K562 (cell line): ENCODE measurements around the gene PRAME. TPM values are rescaled to one million over a fixed set of nuclear protein-coding genes. Genes with fewer than 3 reads are reported as not detected.
A peak's percentile ranks its signal among the peaks of the same experiment; 100 is the strongest.

Experiments used
- ATF4 ChIP-seq: fragments of 450-650 bp; formaldehyde crosslinking; IDR thresholded peaks from 2 replicates; pipeline ENCODE4 v1.4.0; 2022; ENCODE audit warnings: mild to moderate bottlenecking, moderate library complexity
- CBX3 ChIP-seq, 2 experiments: IDR thresholded peaks; 1 replicate in 1 of 2; 2 replicates in 1 of 2; pipeline ENCODE4 v1.6.1; 2012; ENCODE audit warnings: inconsistent platforms in 2 of 2, low read length in 2 of 2, borderline replicate concordance in 1 of 2, control low read depth in 1 of 2
- CHD2 ChIP-seq: IDR thresholded peaks from 2 replicates; pipeline ENCODE4 v1.6.1; 2011; ENCODE audit warnings: low read depth, low read length
- DPF2 ChIP-seq: fragments of 450-650 bp; IDR thresholded peaks from 2 replicates; pipeline ENCODE4 v1.6.1; 2016
- E4F1 ChIP-seq: fragments of 250-450 bp; sonication (Bioruptor Pico); IDR thresholded peaks from 2 replicates; pipeline ENCODE4 v1.5.0; 2021; ENCODE audit warnings: mild to moderate bottlenecking, borderline replicate concordance
- FOXM1 ChIP-seq, 2 experiments: fragments of 450-650 bp in 1 of 2; sonication (generic) in 1 of 2; formaldehyde crosslinking in 1 of 2; IDR thresholded peaks; 2 replicates each; pipeline versions ENCODE4 v1.6.1 to v1.9.0; 2017 to 2022; ENCODE audit warnings: low read depth in 2 of 2, mild to moderate bottlenecking in 2 of 2, missing genetic modification reagents in 1 of 2, moderate library complexity in 1 of 2
- GMEB1 ChIP-seq: fragments of 250-450 bp; sonication (Bioruptor Pico); IDR thresholded peaks from 2 replicates; pipeline ENCODE4 v1.4.0; 2020; ENCODE audit warnings: mild to moderate bottlenecking
- GTF2F1 ChIP-seq: IDR thresholded peaks from 2 replicates; pipeline ENCODE4 v1.6.1; 2011; ENCODE audit warnings: low read depth, low read length, improper control_type of control experiment
- HBP1 ChIP-seq: fragments of 450-650 bp; formaldehyde crosslinking; IDR thresholded peaks from 2 replicates; pipeline ENCODE4 v1.4.0; 2022; ENCODE audit warnings: missing genetic modification characterization
- MCM2 ChIP-seq: fragments of 450-650 bp; IDR thresholded peaks from 2 replicates; pipeline ENCODE4 v1.6.1; 2017; ENCODE audit warnings: low read depth, mild to moderate bottlenecking
- PHTF2 ChIP-seq: fragments of 250-450 bp; sonication (Bioruptor Pico); IDR thresholded peaks from 2 replicates; pipeline ENCODE4 v1.5.0; 2021; ENCODE audit warnings: mild to moderate bottlenecking
- RFX7 ChIP-seq: fragments of 250-450 bp; sonication (Bioruptor Pico); IDR thresholded peaks from 2 replicates; pipeline ENCODE4 v1.5.1; 2021; ENCODE audit warnings: mild to moderate bottlenecking
- SIN3B ChIP-seq: fragments of 450-650 bp; IDR thresholded peaks from 2 replicates; pipeline ENCODE4 v1.6.1; 2017; ENCODE audit warnings: low read depth, mild to moderate bottlenecking, moderate library complexity
- SMAD3 ChIP-seq: fragments of 450-650 bp; formaldehyde crosslinking; conservative IDR thresholded peaks from 2 replicates; pipeline ENCODE4 v1.4.0; 2020; ENCODE audit warnings: mild to moderate bottlenecking
- SRSF3 ChIP-seq: fragments of 200-400 bp; formaldehyde crosslinking; IDR thresholded peaks from 2 replicates; pipeline ENCODE4 v1.6.1; 2016; ENCODE audit warnings: mild to moderate bottlenecking, low read length, moderate library complexity; ENCODE audit not compliant: insufficient read depth
- ZBED1 ChIP-seq: IDR thresholded peaks from 2 replicates; pipeline ENCODE4 v1.6.1; 2014
- ZBTB9 ChIP-seq: fragments of 450-650 bp; formaldehyde crosslinking; IDR thresholded peaks from 2 replicates; pipeline ENCODE4 v1.4.0; 2020; ENCODE audit warnings: mild to moderate bottlenecking, moderate library complexity
- ZNF696 ChIP-seq: fragments of 250-450 bp; sonication (Bioruptor Pico); conservative IDR thresholded peaks from 2 replicates; pipeline ENCODE4 v1.4.0; 2020; ENCODE audit warnings: mild to moderate bottlenecking, moderate library complexity
- ZNF764 ChIP-seq: fragments of 250-450 bp; sonication (Bioruptor Pico); IDR thresholded peaks from 2 replicates; pipeline ENCODE4 v1.4.0; 2020; ENCODE audit warnings: low read depth, mild to moderate bottlenecking, moderate library complexity
- polyA plus RNA-seq, 8 experiments: library from polyadenylated mRNA; depleted of rRNA in 4 of 8; stranded (reverse) in 5 of 8; unstranded in 3 of 8; fragments of >200 nt; fragmentation: Nextera tagmentation in 2 of 8; fragmentation: Illumina TruSeq in 1 of 8; extraction: Ambion mirVana in 2 of 8; extraction: Trizol in 1 of 8; gene quantifications; 2 replicates each; pipeline versions ENCODE4 v1.2.1 to v1.2.3, GENCODE V29; 2011 to 2014; ENCODE audit warnings: inconsistent platforms in 1 of 8, missing spikeins in 1 of 8
- total RNA-seq, 7 experiments: library from RNA; depleted of rRNA in 6 of 7; stranded (reverse); fragments of >200 nt in 6 of 7; fragmentation: Illumina TruSeq in 2 of 7; extraction: Trizol in 2 of 7; gene quantifications; 2 replicates each; pipeline versions ENCODE4 v1.2.1 to v1.2.3, GENCODE V29; 2011 to 2021; ENCODE audit warnings: low replicate concordance in 1 of 7

Gene PRAME
- total and polyA plus RNA-seq, 9 of the 15 experiments (the other 6 are each of a cell fraction or from before 2014, with no cell fraction given) = 662 to 2,141 (median 1,142) TPM

GRCh38 chr22:22576244-22576988 is 17.4 kb upstream of the PRAME start (continued):
- peak; percentile 46; the same call in 1 of the 2 replicates for TF ChIP-seq SIN3B
- TF ChIP-seq SRSF3 = 0 out of 2 replicates have a peak, but pooled peaks have one; percentile 71
- 0 out of 2 replicates have a peak, but pooled peaks have one; percentile 41 for TF ChIP-seq GMEB1 (CRISPR knock-in tag)
- peak in 1 of 2 experiments; percentile 76; a peak in 1 of 3 replicates for TF ChIP-seq CBX3 (IDR thresholded peaks at IDR 0.05; ENCODE audit: borderline replicate concordance in 1 of 2, low read length in 2 of 2)
- TF ChIP-seq ZBED1 = 0 out of 2 replicates have a peak, but pooled peaks have one; percentile 22
- TF ChIP-seq SMAD3 (CRISPR knock-in tag) = 0 out of 2 replicates have a peak, but pooled peaks have one; percentile 19
- TF ChIP-seq MCM2 = no peak
- no peak for TF ChIP-seq DPF2
- TF ChIP-seq HBP1 (CRISPR knock-in tag) = 0 out of 2 replicates have a peak, but pooled peaks have one; percentile 33
- 0 out of 2 replicates have a peak, but pooled peaks have one; percentile 60 for TF ChIP-seq ZNF764
- peak; percentile 56; the same call in 1 of the 2 replicates for TF ChIP-seq CHD2
- no peak for TF ChIP-seq PHTF2 (CRISPR knock-in tag)
- TF ChIP-seq FOXM1 (IDR thresholded peaks at IDR 0.05; ENCODE audit: low read depth) = no peak
- no peak for TF ChIP-seq FOXM1 (CRISPR knock-in tag; IDR thresholded peaks at IDR 0.05; ENCODE audit: low read depth)
- peak; percentile 88; the same call in 1 of the 2 replicates for TF ChIP-seq GTF2F1
- TF ChIP-seq E4F1 (CRISPR knock-in tag) = 0 out of 2 replicates have a peak, but pooled peaks have one; percentile 31
- peak; percentile 70; the same call in 1 of the 2 replicates for TF ChIP-seq RFX7
- TF ChIP-seq ZBTB9 (CRISPR knock-in tag) = peak; percentile 55
- TF ChIP-seq ZNF696 = no peak
- peak; percentile 34; the same call in 1 of the 2 replicates for TF ChIP-seq ATF4 (CRISPR knock-in tag)
